ENCODE measurements around the gene TEX9.
A peak's percentile ranks its signal among the peaks of the same experiment; 100 is the strongest.
"Not testable (repeated sequence)": the region's sequence is repeated elsewhere in the genome, so short reads cannot be mapped to it uniquely, and the experiment has no call there.

The TEX9 gene

GRCh38 chr15:56356616-56357015 is 8.6 kb upstream of the TEX9 start:
- TF ChIP-seq, protein P1, sequence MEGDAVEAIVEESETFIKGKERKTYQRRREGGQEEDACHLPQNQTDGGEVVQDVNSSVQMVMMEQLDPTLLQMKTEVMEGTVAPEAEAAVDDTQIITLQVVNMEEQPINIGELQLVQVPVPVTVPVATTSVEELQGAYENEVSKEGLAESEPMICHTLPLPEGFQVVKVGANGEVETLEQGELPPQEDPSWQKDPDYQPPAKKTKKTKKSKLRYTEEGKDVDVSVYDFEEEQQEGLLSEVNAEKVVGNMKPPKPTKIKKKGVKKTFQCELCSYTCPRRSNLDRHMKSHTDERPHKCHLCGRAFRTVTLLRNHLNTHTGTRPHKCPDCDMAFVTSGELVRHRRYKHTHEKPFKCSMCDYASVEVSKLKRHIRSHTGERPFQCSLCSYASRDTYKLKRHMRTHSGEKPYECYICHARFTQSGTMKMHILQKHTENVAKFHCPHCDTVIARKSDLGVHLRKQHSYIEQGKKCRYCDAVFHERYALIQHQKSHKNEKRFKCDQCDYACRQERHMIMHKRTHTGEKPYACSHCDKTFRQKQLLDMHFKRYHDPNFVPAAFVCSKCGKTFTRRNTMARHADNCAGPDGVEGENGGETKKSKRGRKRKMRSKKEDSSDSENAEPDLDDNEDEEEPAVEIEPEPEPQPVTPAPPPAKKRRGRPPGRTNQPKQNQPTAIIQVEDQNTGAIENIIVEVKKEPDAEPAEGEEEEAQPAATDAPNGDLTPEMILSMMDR (conservative IDR thresholded peaks at IDR 0.05; ENCODE audit: control insufficient read depth, insufficient read depth, low read depth, low read length), result no peak
- peak; percentile 64 for DNase-seq (ENCODE audit: low read depth)
- H3K4me3 ChIP-seq (ENCODE audit: control insufficient read depth, low read depth, low read length), result no peak overlapping the region

DNA sequence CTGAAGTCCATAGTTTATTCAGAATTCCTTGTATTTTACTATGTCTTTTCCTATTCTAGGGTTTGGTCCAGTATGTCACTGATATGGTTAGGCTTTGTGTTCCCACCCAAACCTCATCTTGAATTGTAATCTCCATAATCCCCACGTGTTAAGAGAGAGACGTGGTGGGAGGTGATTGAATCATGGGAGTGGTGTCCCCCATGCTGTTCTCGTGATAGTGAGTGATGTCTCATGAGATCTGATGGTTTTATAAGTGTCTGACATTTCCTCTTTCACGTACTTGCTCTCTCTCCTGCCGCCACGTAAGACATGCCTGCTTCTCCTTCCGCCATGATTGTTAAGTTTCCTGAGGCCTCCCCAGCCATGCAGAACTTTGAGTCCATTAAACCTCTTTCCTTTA is 6.6 kb upstream of the TEX9 start:
- TF ChIP-seq, protein P1 (conservative IDR thresholded peaks at IDR 0.05; ENCODE audit: control insufficient read depth, insufficient read depth, low read depth, low read length), result no peak
- no peak for DNase-seq (ENCODE audit: low read depth)
- H3K4me3 ChIP-seq (ENCODE audit: control insufficient read depth, low read depth, low read length), result no peak overlapping the region

- no peak overlapping the region for H3K4me3 ChIP-seq (ENCODE audit: control insufficient read depth, low read depth, low read length)
- TF ChIP-seq, protein P1 (conservative IDR thresholded peaks at IDR 0.05; ENCODE audit: control insufficient read depth, insufficient read depth, low read depth, low read length), result no peak
- DNase-seq (ENCODE audit: low read depth), result no peak
Measured at GRCh38 chr15:56361987-56362386, 3.2 kb upstream of the TEX9 start.

DNA sequence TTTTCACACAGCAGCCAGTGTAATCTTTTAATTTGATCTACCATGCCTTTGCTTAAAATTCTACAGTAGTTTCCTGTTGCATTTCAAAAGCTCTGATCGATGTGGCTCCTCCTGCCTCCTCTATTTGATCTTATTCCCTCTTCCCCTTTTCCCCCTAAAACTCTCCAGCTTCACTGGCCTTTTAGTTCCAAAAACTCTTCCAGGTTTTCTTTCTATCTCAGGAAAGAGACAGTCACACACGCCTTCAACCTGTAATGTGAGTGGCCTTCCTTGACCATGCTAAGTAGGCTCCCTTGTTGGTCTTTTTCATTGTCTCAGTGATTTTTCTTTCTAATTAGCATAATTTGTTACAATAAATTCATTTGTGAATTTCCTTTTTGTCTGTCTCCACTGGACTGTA is 985 bp downstream of the TEX9 start:
- H3K4me3 ChIP-seq (ENCODE audit: control insufficient read depth, low read depth, low read length), result peak overlapping the region; percentile 99
- TF ChIP-seq, protein P1 (conservative IDR thresholded peaks at IDR 0.05; ENCODE audit: control insufficient read depth, insufficient read depth, low read depth, low read length), result no peak
- DNase-seq (ENCODE audit: low read depth), result no peak

GRCh38 chr15:56367156-56367555 is 1.9 kb downstream of the TEX9 start:
- DNase-seq (ENCODE audit: low read depth), result no peak
- TF ChIP-seq, protein P1 (conservative IDR thresholded peaks at IDR 0.05; ENCODE audit: control insufficient read depth, insufficient read depth, low read depth, low read length), result no peak
- no peak overlapping the region for H3K4me3 ChIP-seq (ENCODE audit: control insufficient read depth, low read depth, low read length)

- TF ChIP-seq, protein P1 (conservative IDR thresholded peaks at IDR 0.05; ENCODE audit: control insufficient read depth, insufficient read depth, low read depth, low read length), result no peak
- H3K4me3 ChIP-seq (ENCODE audit: control insufficient read depth, low read depth, low read length), result no peak overlapping the region
- DNase-seq (ENCODE audit: low read depth), result no peak
Measured at GRCh38 chr15:56369234-56369633, 4.0 kb downstream of the TEX9 start.

- TF ChIP-seq, protein P1 (conservative IDR thresholded peaks at IDR 0.05; ENCODE audit: control insufficient read depth, insufficient read depth, low read depth, low read length), result no peak
- no peak for DNase-seq (ENCODE audit: low read depth)
- no peak overlapping the region for H3K4me3 ChIP-seq (ENCODE audit: control insufficient read depth, low read depth, low read length)
Measured at GRCh38 chr15:56371495-56372147, 6.4 kb downstream of the TEX9 start.

GRCh38 chr15:56374693-56375092 is 9.5 kb downstream of the TEX9 start:
- not testable (repeated sequence) for DNase-seq (ENCODE audit: low read depth); H3K4me3 ChIP-seq (ENCODE audit: control insufficient read depth, low read depth, low read length)

DNA sequence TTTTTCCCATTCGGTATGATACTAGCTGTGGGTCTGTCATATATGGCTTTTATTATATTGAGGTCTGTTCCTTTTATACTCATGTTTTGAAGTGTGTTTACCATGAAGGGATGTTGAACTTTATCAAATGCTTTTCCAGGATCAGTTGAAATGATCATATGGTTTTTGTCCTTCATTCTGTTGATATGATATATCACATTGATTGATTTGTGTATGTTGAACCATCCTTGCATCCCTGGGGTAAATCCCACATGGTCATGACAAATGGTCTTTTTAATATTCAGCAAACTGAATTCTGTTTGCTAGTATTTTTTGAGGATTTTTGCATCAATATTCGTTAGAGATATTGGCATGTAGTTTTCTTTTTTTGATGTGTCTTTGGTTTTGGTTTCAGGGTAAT is 12.6 kb downstream of the TEX9 start:
- DNase-seq (ENCODE audit: low read depth); H3K4me3 ChIP-seq (ENCODE audit: control insufficient read depth, low read depth, low read length): not testable (repeated sequence)
